Measurements from ENCODE around the gene PAX2. TPM values are rescaled to one million over a fixed set of nuclear protein-coding genes. Genes with fewer than 3 reads are reported as not detected.

The PAX2 gene
- polyA plus RNA-seq, 3 donors: not detected

DNA sequence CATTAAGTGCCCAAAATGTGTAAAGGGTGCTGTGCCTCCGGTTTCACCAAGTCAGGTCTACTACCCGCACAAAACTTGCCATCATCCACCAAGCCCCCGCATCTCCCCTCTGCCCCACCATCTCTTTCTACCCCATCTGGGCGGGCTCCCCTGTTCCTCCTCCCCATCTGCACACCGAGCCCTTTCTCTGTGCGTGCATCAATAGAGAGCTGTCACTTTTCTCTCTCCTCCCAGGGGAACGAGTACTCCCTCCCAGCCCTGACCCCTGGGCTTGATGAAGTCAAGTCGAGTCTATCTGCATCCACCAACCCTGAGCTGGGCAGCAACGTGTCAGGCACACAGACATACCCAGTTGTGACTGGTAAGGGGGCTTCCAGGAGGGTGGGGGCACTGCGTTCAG is 63.5 kb downstream of the PAX2 start:
- Mint-ChIP-seq H3K27me3 (ENCODE audit: low read depth in 3 of 3) (peaks cover 43 to 65% (median 44%) of the 10 kb centered on the region in 3 donors), H3K36me3 (no peaks in the 10 kb centered on the region), H3K4me1 (no peaks in the 10 kb centered on the region), H3K4me3 (no peak overlapping the region), H3K9me3 (no peaks in the 10 kb centered on the region), H3K27ac (no peak overlapping the region)
- H4K20me1 ChIP-seq (ENCODE audit: insufficient read depth, low read length): no peaks in the 10 kb centered on the region
- no peaks in the 10 kb centered on the region for H3K9me3 ChIP-seq (replicated peaks in 1 of 2; ENCODE audit: control insufficient read depth in 1 of 2, insufficient read depth in 1 of 2, low read length in 2 of 2)
- no peak overlapping the region for H2AFZ ChIP-seq (ENCODE audit: insufficient read depth, low read depth, low read length, poor library complexity, severe bottlenecking)
- TF ChIP-seq, protein P1, sequence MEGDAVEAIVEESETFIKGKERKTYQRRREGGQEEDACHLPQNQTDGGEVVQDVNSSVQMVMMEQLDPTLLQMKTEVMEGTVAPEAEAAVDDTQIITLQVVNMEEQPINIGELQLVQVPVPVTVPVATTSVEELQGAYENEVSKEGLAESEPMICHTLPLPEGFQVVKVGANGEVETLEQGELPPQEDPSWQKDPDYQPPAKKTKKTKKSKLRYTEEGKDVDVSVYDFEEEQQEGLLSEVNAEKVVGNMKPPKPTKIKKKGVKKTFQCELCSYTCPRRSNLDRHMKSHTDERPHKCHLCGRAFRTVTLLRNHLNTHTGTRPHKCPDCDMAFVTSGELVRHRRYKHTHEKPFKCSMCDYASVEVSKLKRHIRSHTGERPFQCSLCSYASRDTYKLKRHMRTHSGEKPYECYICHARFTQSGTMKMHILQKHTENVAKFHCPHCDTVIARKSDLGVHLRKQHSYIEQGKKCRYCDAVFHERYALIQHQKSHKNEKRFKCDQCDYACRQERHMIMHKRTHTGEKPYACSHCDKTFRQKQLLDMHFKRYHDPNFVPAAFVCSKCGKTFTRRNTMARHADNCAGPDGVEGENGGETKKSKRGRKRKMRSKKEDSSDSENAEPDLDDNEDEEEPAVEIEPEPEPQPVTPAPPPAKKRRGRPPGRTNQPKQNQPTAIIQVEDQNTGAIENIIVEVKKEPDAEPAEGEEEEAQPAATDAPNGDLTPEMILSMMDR (IDR thresholded peaks at IDR 0.05): no peak
- WGBS (ENCODE audit: insufficient coverage): 91% methylated on average over 5 of the region's 10 CpGs
- DNase-seq: no peak
- no peak overlapping the region for H3K4me2 ChIP-seq (replicated peaks; ENCODE audit: extremely low read depth, low read length, poor library complexity, severe bottlenecking)
- H3K79me2 ChIP-seq (ENCODE audit: insufficient read depth, low read length): no peaks in the 10 kb centered on the region
- peaks cover 0 to 29% of the 10 kb centered on the region in 2 donors for H3K27me3 ChIP-seq (ENCODE audit: control insufficient read depth in 2 of 2, insufficient read depth in 2 of 2, low read length in 2 of 2)
- H3K4me3 ChIP-seq (replicated peaks in 1 of 3; ENCODE audit: low read depth in 2 of 3, low read length in 3 of 3): no peak overlapping the region
- H3K27ac ChIP-seq (ENCODE audit: low read depth in 1 of 2, low read length in 2 of 2): no peak overlapping the region
- H3K4me1 ChIP-seq (ENCODE audit: control insufficient read depth in 1 of 2, insufficient read depth in 2 of 2, low read length in 2 of 2): no peaks in the 10 kb centered on the region
- H3K36me3 ChIP-seq (replicated peaks in 1 of 2; ENCODE audit: control insufficient read depth in 1 of 2, insufficient read depth in 2 of 2, low read length in 2 of 2): no peaks in the 10 kb centered on the region
- intact Hi-C loops (cut with micrococcal nuclease): no loop called here
- no peak overlapping the region for H3K9ac ChIP-seq (ENCODE audit: insufficient read depth, low read length, poor library complexity, severe bottlenecking)

DNA sequence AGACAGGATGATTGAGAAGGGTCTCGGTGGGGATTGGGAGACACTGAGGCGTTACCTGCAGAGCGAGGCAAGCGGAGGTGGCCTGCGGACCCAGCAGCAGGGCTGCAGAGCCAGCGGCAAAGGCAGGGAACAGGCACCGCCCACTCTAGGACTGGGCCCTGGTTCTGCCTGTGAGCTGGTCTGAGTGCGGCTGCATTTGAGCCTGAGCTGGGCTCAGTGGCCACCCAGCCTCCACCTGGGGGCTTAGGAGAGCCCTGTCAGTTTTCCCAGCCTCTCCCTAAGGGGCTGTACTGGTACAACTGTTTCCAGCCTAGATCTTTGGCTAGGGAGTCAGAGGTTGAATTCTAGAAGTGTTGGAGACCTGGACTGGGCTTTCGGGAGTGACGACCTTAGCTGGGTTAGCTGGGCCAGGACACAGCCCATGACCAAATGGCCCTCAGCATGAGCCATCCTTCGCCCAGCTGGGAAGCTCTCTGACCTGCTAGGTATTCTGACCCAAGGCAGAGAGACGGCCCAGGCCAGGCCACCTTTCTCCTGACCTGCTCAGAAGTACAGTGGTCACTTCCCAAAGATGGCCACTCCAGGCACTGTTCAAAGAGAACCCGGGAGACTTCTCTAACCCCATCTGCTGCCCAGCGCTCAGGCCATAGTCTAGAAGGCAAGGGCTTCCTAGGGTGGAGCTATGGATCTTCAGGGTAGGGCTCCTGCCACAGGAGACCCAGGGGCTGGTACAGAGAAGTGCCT is 64.9 kb downstream of the PAX2 start:
- no peak for DNase-seq
- Mint-ChIP-seq H3K4me3 (no peak overlapping the region), H3K27me3 (ENCODE audit: low read depth in 3 of 3) (peaks cover 40 to 64% (median 47%) of the 10 kb centered on the region in 3 donors), H3K27ac (no peak overlapping the region), H3K9me3 (no peaks in the 10 kb centered on the region), H3K4me1 (no peaks in the 10 kb centered on the region), H3K36me3 (no peaks in the 10 kb centered on the region)
- TF ChIP-seq, protein P1 (IDR thresholded peaks at IDR 0.05): no peak
- H3K9ac ChIP-seq (ENCODE audit: insufficient read depth, low read length, poor library complexity, severe bottlenecking): no peak overlapping the region
- H3K27me3 ChIP-seq (ENCODE audit: control insufficient read depth in 2 of 2, insufficient read depth in 2 of 2, low read length in 2 of 2): peaks cover 3 to 30% of the 10 kb centered on the region in 2 donors
- H3K27ac ChIP-seq (ENCODE audit: low read depth in 1 of 2, low read length in 2 of 2): no peak overlapping the region
- H4K20me1 ChIP-seq (ENCODE audit: insufficient read depth, low read length): no peaks in the 10 kb centered on the region
- H3K4me1 ChIP-seq (ENCODE audit: control insufficient read depth in 1 of 2, insufficient read depth in 2 of 2, low read length in 2 of 2): no peaks in the 10 kb centered on the region
- no peak overlapping the region for H3K4me3 ChIP-seq (replicated peaks in 1 of 3; ENCODE audit: low read depth in 2 of 3, low read length in 3 of 3)
- no peaks in the 10 kb centered on the region for H3K79me2 ChIP-seq (ENCODE audit: insufficient read depth, low read length)
- no peaks in the 10 kb centered on the region for H3K9me3 ChIP-seq (replicated peaks in 1 of 2; ENCODE audit: control insufficient read depth in 1 of 2, insufficient read depth in 1 of 2, low read length in 2 of 2)
- WGBS (ENCODE audit: insufficient coverage): 86% methylated on average over 12 of the region's 14 CpGs
- H3K36me3 ChIP-seq (replicated peaks in 1 of 2; ENCODE audit: control insufficient read depth in 1 of 2, insufficient read depth in 2 of 2, low read length in 2 of 2): no peaks in the 10 kb centered on the region
- intact Hi-C loops (cut with micrococcal nuclease): no loop called here
- no peak overlapping the region for H3K4me2 ChIP-seq (replicated peaks; ENCODE audit: extremely low read depth, low read length, poor library complexity, severe bottlenecking)
- H2AFZ ChIP-seq (ENCODE audit: insufficient read depth, low read depth, low read length, poor library complexity, severe bottlenecking): no peak overlapping the region

All from CD14-positive monocyte (primary cell).